GM12801 (cell line): Measurements from ENCODE around the gene SPTBN4.

Experiments
- CTCF ChIP-seq: IDR thresholded peaks from one replicate; pipeline ENCODE4 v1.5.1; 2011; ENCODE audit warnings: control low read depth; ENCODE audit not compliant: insufficient read length; ENCODE audit errors: extremely low read depth

SPTBN4 gene

DNA sequence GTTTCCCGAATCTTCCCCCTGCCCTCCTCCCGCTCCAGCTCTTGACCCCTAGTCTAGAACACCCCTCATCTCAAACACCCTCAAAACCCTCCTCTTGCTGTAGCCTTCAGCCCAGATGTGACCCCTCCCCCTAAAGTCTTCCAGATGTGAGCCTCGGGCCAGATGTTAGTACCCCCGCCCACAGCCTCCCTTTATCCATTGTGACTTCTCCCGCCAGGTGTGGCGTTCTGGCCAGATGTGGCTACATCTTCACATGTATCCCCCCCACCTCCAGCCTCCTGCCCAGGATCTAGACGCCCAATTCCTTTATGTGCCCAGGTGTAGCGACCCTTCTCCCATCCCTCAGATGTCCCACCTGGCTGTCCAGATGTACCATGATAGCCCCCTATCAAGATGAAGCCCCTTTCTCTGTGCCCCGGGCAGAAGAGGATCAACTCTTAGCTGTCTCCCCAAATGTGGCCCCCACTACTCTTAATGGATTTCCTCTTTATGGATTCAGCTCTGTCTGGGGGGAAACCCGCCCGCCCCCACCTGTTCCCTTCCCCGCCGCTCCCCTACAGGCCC is 133.9 kb downstream of the SPTBN4 start:
- TF ChIP-seq CTCF: no peak

GRCh38 chr19:40601134-40601974 is 134.6 kb downstream of the SPTBN4 start, which contains the start of gene LTBP4:
Gene LTBP4 (plus strand): TSS chr19:40601369. CDS start chr19:40601388, 19 bp downstream.
- no peak for TF ChIP-seq CTCF

DNA sequence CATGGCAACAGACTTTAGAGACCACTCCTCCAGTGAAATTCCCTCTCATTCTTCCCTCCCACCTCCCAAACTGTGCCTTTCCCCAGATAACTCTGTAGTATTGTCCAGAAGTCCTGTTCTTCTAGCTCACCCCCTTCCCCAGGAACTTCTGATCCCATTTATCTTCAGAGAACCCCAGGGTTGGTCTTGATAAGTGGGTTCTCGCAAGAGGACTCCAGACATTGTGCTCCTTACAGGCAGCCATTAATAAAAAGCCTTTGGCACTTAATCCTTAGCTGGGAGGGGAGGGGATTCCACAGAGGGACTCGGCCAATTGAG is 136.2 kb downstream of the SPTBN4 start:
- TF ChIP-seq CTCF: no peak

DNA sequence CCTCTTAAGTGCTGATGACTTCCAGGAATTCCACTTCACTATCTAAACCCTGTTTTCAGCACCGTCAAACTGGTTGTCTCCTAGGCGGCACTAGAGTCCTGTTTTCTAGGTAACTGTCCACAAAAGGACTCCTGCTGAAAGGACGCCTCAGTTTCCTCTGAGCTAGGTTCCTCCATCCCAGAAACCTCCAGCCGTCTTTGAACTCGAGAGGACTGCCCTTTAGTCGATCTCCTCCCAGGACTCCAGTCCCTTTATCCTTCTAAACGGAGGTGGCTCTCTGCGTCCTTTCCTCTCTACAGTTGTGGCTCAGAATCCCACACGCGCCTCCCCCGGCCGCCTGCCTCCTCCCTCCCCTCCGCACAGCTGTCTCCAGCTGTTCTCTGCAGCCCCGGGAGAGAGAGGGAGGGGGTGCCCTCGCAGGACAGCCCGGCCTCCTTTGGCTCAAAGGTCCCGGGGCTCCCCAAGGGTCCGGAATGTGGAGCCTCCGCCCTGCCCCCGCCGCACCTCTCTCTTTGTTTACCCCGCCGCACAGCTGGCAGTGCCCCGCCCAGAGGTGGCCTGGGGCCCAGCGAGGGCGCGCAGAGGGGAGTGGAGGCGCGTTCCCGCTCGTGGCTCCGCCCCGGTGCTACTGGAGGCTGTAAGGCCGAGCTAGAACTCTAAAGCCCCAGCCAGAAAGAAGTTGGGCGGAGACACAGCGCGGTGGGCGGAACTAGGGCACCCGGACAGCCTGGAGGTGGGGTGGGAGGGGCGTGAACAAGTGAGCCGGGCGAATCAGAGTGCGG is 136.8 kb downstream of the SPTBN4 start:
- no peak for TF ChIP-seq CTCF

GRCh38 chr19:40604171-40604646 is 137.4 kb downstream of the SPTBN4 start:
- no peak for TF ChIP-seq CTCF

GRCh38 chr19:40604647-40605215 is 137.9 kb downstream of the SPTBN4 start:
- TF ChIP-seq CTCF: no peak

DNA sequence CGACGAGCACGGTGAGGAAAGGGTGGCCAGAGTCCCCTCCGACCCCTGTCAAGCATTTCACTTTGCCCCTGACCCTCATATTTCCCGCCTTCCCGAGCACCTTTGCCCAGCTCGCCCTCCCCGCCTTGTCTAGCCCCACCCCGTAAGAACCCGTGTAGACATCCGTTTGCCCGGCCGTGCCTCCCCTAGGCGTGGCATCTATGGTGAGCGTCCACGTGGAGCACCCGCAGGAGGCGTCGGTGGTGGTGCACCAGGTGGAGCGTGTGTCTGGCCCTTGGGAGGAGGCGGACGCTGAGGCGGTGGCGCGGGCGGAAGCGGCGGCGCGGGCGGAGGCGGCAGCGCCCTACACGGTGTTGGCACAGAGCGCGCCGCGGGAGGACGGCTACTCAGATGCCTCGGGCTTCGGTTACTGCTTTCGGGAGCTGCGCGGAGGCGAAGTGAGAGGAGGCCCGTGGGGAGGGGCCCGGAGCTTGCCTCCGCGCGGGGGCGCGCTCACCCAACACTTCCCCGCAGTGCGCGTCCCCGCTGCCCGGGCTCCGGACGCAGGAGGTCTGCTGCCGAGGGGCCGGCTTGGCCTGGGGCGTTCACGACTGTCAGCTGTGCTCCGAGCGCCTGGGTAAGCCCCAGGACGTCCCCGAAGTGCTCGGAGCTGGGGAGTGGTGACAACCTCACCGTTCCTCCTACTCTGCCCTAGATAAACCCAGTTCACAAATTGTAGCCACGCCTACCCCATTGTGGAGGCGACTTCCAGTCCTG is 138.6 kb downstream of the SPTBN4 start:
- no peak for TF ChIP-seq CTCF
